H1 (cell line): ENCODE measurements around the gene DHRS7C. TPM values are rescaled to one million over a fixed set of nuclear protein-coding genes. Genes with fewer than 3 reads are reported as not detected.

Experiments
- CTCF ChIA-PET: fragments of 300-600 bp; sonication (Branson Sonifier 250); formaldehyde crosslinking; loops from one replicate; lab custom pipeline; 2021; ENCODE audit not compliant: partially characterized antibody; lab: Charles Lee
- POLR2A ChIA-PET: fragments of 300-600 bp; sonication (Branson Sonifier 250); formaldehyde crosslinking; loops from one replicate; lab custom pipeline; 2021; ENCODE audit warnings: inconsistent platforms; ENCODE audit not compliant: partially characterized antibody; lab: Charles Lee
- DNase-seq, 2 experiments: peaks; one replicate each; pipeline versions ENCODE4 v3.0.0 to v3.0.0-alpha.2; 2010 to 2022; ENCODE audit warnings: low spot score in 2 of 2, low read depth in 1 of 2, mixed read lengths in 1 of 2
- FAIRE-seq: peaks from 2 replicates; lab custom pipeline; 2011; peaks lifted over from hg19 to GRCh38; lab: Jason Lieb, UNC
- H2AFZ ChIP-seq: 2 replicates; pipeline ENCODE4 v1.8.1; 2012; ENCODE audit warnings: low read length, inconsistent platforms
- H2AK5ac ChIP-seq: 2 replicates; pipeline ENCODE4 v1.6.1; 2013; ENCODE audit warnings: low read depth, low read length
- H2BK120ac ChIP-seq: replicated peaks from 2 replicates; pipeline ENCODE3; 2013; ENCODE audit warnings: low read depth, low read length, inconsistent platforms
- H2BK12ac ChIP-seq: 2 replicates; pipeline ENCODE4 v1.6.1; 2013; ENCODE audit warnings: low read depth, low read length
- H2BK15ac ChIP-seq: 2 replicates; pipeline ENCODE4 v1.6.1; 2013; ENCODE audit warnings: low read length
- H2BK20ac ChIP-seq: 2 replicates; pipeline ENCODE4 v1.6.1; 2013; ENCODE audit warnings: low read length
- H2BK5ac ChIP-seq: 2 replicates; pipeline ENCODE4 v1.6.1; 2013; ENCODE audit warnings: low read depth, low read length
- H3K14ac ChIP-seq: 2 replicates; pipeline ENCODE4 v1.6.1; 2013; ENCODE audit warnings: inconsistent platforms; ENCODE audit not compliant: insufficient read length
- H3K18ac ChIP-seq: 2 replicates; pipeline ENCODE4 v1.6.1; 2013; ENCODE audit warnings: low read length; ENCODE audit errors: extremely low read depth
- H3K23ac ChIP-seq: 2 replicates; pipeline ENCODE4 v1.6.1; 2013; ENCODE audit warnings: inconsistent platforms; ENCODE audit not compliant: insufficient read length
- H3K23me2 ChIP-seq: 2 replicates; pipeline ENCODE4 v1.6.1; 2013; ENCODE audit warnings: low read depth, low read length
- H3K27ac ChIP-seq: 2 replicates; pipeline ENCODE4 v1.6.1; 2011; ENCODE audit warnings: low read depth, low read length, inconsistent platforms
- H3K27me3 ChIP-seq, 4 experiments: replicated peaks in 1 of 4; 1 replicate in 1 of 4; 2 replicates in 3 of 4; pipeline versions ENCODE4 v1.6.1 to v1.8.1; 2011 to 2013; ENCODE audit warnings: low read length in 3 of 4, mild to moderate bottlenecking in 3 of 4, inconsistent platforms in 2 of 4, mixed read lengths in 2 of 4, moderate library complexity in 1 of 4; ENCODE audit not compliant: control insufficient read depth in 3 of 4, insufficient read depth in 3 of 4; ENCODE audit errors: extremely low read depth in 1 of 4
- H3K36me3 ChIP-seq, 4 experiments: 2 replicates each; pipeline versions ENCODE4 v1.6.1 to v1.8.1; 2011 to 2013; ENCODE audit warnings: mild to moderate bottlenecking in 4 of 4, low read length in 3 of 4, moderate library complexity in 2 of 4, control low read depth in 1 of 4, inconsistent platforms in 1 of 4; ENCODE audit not compliant: insufficient read depth in 4 of 4, control insufficient read depth in 2 of 4
- H3K4ac ChIP-seq: replicated peaks from 2 replicates; pipeline ENCODE3; 2013; ENCODE audit warnings: low read length, low read depth, mixed read lengths, inconsistent platforms; ENCODE audit not compliant: insufficient read length
- H3K4me1 ChIP-seq, 4 experiments: replicated peaks in 1 of 4; 1 replicate in 1 of 4; 2 replicates in 3 of 4; pipeline versions ENCODE4 v1.6.1 to v1.8.1; 2011 to 2013; ENCODE audit warnings: low read length in 3 of 4, inconsistent platforms in 2 of 4, mixed read lengths in 1 of 4; ENCODE audit not compliant: insufficient read depth in 4 of 4, control insufficient read depth in 3 of 4
- H3K4me2 ChIP-seq, 2 experiments: 2 replicates each; pipeline versions ENCODE4 v1.6.1 to v1.8.1; 2011 to 2013; ENCODE audit warnings: low read depth in 2 of 2, low read length in 2 of 2, control low read depth in 1 of 2, inconsistent platforms in 1 of 2, mild to moderate bottlenecking in 1 of 2; ENCODE audit not compliant: insufficient read depth in 1 of 2
- H3K4me3 ChIP-seq, 4 experiments: fragments of 200-600, 300-600 bp in 1 of 4; sonication (generic), shearing (Covaris generic), sonication (Bioruptor Twin) in 1 of 4; 2 replicates each; pipeline versions ENCODE4 v1.5.1 to v1.8.1; 2011 to 2016; ENCODE audit warnings: low read length in 4 of 4, low read depth in 3 of 4, control low read depth in 2 of 4, inconsistent platforms in 2 of 4, mild to moderate bottlenecking in 2 of 4, mixed read lengths in 1 of 4, moderate library complexity in 1 of 4; ENCODE audit not compliant: insufficient read depth in 2 of 4; ENCODE audit errors: extremely low read depth in 1 of 4
- H3K56ac ChIP-seq: replicated peaks from 2 replicates; pipeline ENCODE3; 2013; ENCODE audit warnings: low read depth, mild to moderate bottlenecking, mixed read lengths, low read length, inconsistent platforms; ENCODE audit not compliant: insufficient read length
- H3K79me1 ChIP-seq: 2 replicates; pipeline ENCODE4 v1.6.1; 2013; ENCODE audit warnings: low read depth, low read length, control low read depth
- H3K79me2 ChIP-seq, 2 experiments: 2 replicates each; pipeline versions ENCODE4 v1.6.1 to v1.8.1; 2012 to 2013; ENCODE audit warnings: low read length in 2 of 2, mild to moderate bottlenecking in 2 of 2, inconsistent platforms in 1 of 2; ENCODE audit not compliant: insufficient read depth in 2 of 2, control insufficient read depth in 1 of 2
- H3K9ac ChIP-seq, 4 experiments: replicated peaks in 1 of 4; 1 replicate in 1 of 4; 2 replicates in 3 of 4; pipeline versions ENCODE4 v1.6.1 to v1.8.1; 2011 to 2013; ENCODE audit warnings: low read depth in 3 of 4, low read length in 3 of 4, control low read depth in 2 of 4, mild to moderate bottlenecking in 2 of 4, moderate library complexity in 2 of 4, inconsistent platforms in 1 of 4; ENCODE audit errors: extremely low read depth in 1 of 4
- H3K9me3 ChIP-seq, 2 experiments: 2 replicates each; pipeline versions ENCODE4 v1.6.1 to v1.8.1; 2012 to 2013; ENCODE audit warnings: mild to moderate bottlenecking in 2 of 2, moderate library complexity in 2 of 2, control low read depth in 1 of 2, inconsistent platforms in 1 of 2, low read depth in 1 of 2, low read length in 1 of 2, mixed read lengths in 1 of 2; ENCODE audit not compliant: insufficient read depth in 2 of 2
- H4K20me1 ChIP-seq, 2 experiments: replicated peaks in 1 of 2; 2 replicates each; pipeline versions ENCODE3 to v1.8.1; 2011 to 2013; ENCODE audit warnings: inconsistent platforms in 2 of 2, low read length in 2 of 2, mild to moderate bottlenecking in 1 of 2; ENCODE audit not compliant: insufficient read depth in 2 of 2, control insufficient read depth in 1 of 2
- H4K5ac ChIP-seq: 2 replicates; pipeline ENCODE4 v1.6.1; 2013; ENCODE audit warnings: low read length, low read depth, mixed read lengths, inconsistent platforms; ENCODE audit not compliant: insufficient read length
- H4K8ac ChIP-seq: 2 replicates; pipeline ENCODE4 v1.8.0; 2013; ENCODE audit warnings: mild to moderate bottlenecking, moderate library complexity, low read length, inconsistent platforms; ENCODE audit not compliant: insufficient read depth; ENCODE audit errors: extremely low read depth
- H4K91ac ChIP-seq: replicated peaks from 2 replicates; pipeline ENCODE3; 2013; ENCODE audit warnings: low read length, mixed read lengths, inconsistent platforms; ENCODE audit not compliant: insufficient read length
- ATF3 ChIP-seq: IDR thresholded peaks from 2 replicates; pipeline ENCODE4 v1.6.1; 2011; ENCODE audit warnings: low read depth, mild to moderate bottlenecking, low read length; ENCODE audit not compliant: insufficient read depth
- BCL11A ChIP-seq, 2 experiments: IDR thresholded peaks; one replicate each; pipeline ENCODE4 v1.6.1; 2011; ENCODE audit warnings: low read depth in 2 of 2, low read length in 2 of 2, mild to moderate bottlenecking in 2 of 2
- CTBP2 ChIP-seq: IDR thresholded peaks from 2 replicates; pipeline ENCODE4 v1.7.0; 2011; ENCODE audit warnings: borderline replicate concordance, mild to moderate bottlenecking, moderate library complexity, mixed read lengths, low read length; ENCODE audit not compliant: insufficient read depth, insufficient read length
- EGR1 ChIP-seq: IDR thresholded peaks from 2 replicates; pipeline ENCODE4 v1.6.1; 2011; ENCODE audit warnings: low read depth, low read length, borderline replicate concordance
- EP300 ChIP-seq, 2 experiments: IDR thresholded peaks; 1 replicate in 1 of 2; 2 replicates in 1 of 2; pipeline ENCODE4 v1.6.1; 2011 to 2012; ENCODE audit warnings: low read depth in 2 of 2, low read length in 2 of 2, mild to moderate bottlenecking in 2 of 2, borderline replicate concordance in 1 of 2, inconsistent platforms in 1 of 2, moderate library complexity in 1 of 2
- KDM5A ChIP-seq: fragments of 200-600 bp; IDR thresholded peaks from 2 replicates; pipeline ENCODE4 v1.7.1; 2012; ENCODE audit warnings: mild to moderate bottlenecking, low read length, inconsistent platforms, mixed read lengths
- NRF1 ChIP-seq: IDR thresholded peaks from 2 replicates; pipeline ENCODE4 v1.6.1; 2011; ENCODE audit warnings: mild to moderate bottlenecking, low read depth, low read length, improper control_type of control experiment
- POU5F1 ChIP-seq: IDR thresholded peaks from 2 replicates; pipeline ENCODE4 v1.6.1; 2011; ENCODE audit warnings: low read depth, mild to moderate bottlenecking, low read length, moderate library complexity
- SIX5 ChIP-seq: IDR thresholded peaks from 2 replicates; pipeline ENCODE4 v1.6.1; 2011; ENCODE audit warnings: mild to moderate bottlenecking, low read depth, low read length
- SP4 ChIP-seq: IDR thresholded peaks from 2 replicates; pipeline ENCODE4 v1.6.1; 2012; ENCODE audit warnings: low read length, inconsistent platforms
- SRF ChIP-seq: IDR thresholded peaks from 2 replicates; pipeline ENCODE4 v1.6.1; 2011; ENCODE audit warnings: mild to moderate bottlenecking, low read depth, low read length, moderate library complexity
- SUZ12 ChIP-seq: fragments of 200-600 bp; sonication (generic); IDR thresholded peaks from 2 replicates; pipeline ENCODE4 v1.6.1; 2012; ENCODE audit warnings: mild to moderate bottlenecking, inconsistent platforms, low read length, moderate library complexity, mixed read lengths
- TAF7 ChIP-seq: optimal IDR thresholded peaks from 2 replicates; pipeline ENCODE3; 2011; ENCODE audit warnings: low read depth, mild to moderate bottlenecking, inconsistent platforms, low read length, moderate library complexity, borderline replicate concordance
- WGBS, 2 experiments: shearing (Covaris generic) in 1 of 2; methylation state at CpG; one replicate each; pipeline versions ENCODE4 v1.1.6 to v1.1.7; 2013 to 2015; ENCODE audit warnings: low lambda C conversion rate in 2 of 2, mixed read lengths in 2 of 2, inconsistent platforms in 1 of 2, low coverage in 1 of 2, missing lambda C conversion rate in 1 of 2; ENCODE audit not compliant: insufficient replicate concordance in 2 of 2, insufficient coverage in 1 of 2, insufficient read length in 1 of 2; ENCODE audit errors: extremely low coverage in 1 of 2, missing lambda C conversion rate in 1 of 2; 5-methylcytosine and 5-hydroxymethylcytosine counted together
- polyA plus RNA-seq, 7 experiments: library from polyadenylated mRNA; depleted of rRNA in 3 of 7; stranded (reverse) in 5 of 7; unstranded in 2 of 7; fragments of >200 nt in 5 of 7; fragments of 200-250 nt in 2 of 7; gene quantifications; 1 replicate in 5 of 7; 2 replicates in 1 of 7; 4 replicates in 1 of 7; pipeline versions ENCODE4 v1.2.1 to v1.2.3, GENCODE V29; 2011 to 2013; ENCODE audit warnings: missing spikeins in 2 of 7, mixed read lengths in 2 of 7
- total RNA-seq: library from RNA; stranded (reverse); fragmentation: NEBNext Ultra II Directional; extraction: Animal tissue kit (Norgen Biotek cat#: 25700); gene quantifications from 2 replicates; pipeline ENCODE4 v1.2.1, GENCODE V29; 2021

DHRS7C gene
- total and polyA plus RNA-seq, 2 of the 8 experiments (the other 6 are each of a cell fraction or from before 2014, with no cell fraction given), result not detected

GRCh38 chr17:9788601-9789000, 2.8 kb downstream of the DHRS7C start:
- WGBS, 2 experiments, result 89% methylated on average over 8 of the region's 8 CpGs; no CpG with 5 or more reads in 1 of the 2 experiments
- Histone ChIP-seq H2BK15ac (no peak overlapping the region), H2AFZ (no peak overlapping the region), H3K4me2 (no peak overlapping the region), H3K9me3 (no peaks in the 10 kb centered on the region), H3K4ac (no peak overlapping the region), H2AK5ac (no peak overlapping the region), H3K79me2 (no peaks in the 10 kb centered on the region), H3K18ac (no peak overlapping the region), H3K14ac (no peak overlapping the region), H3K9ac (no peak overlapping the region), H4K5ac (no peak overlapping the region), H3K23ac (no peak overlapping the region), H3K79me1 (no peaks in the 10 kb centered on the region), H2BK20ac (no peak overlapping the region), H4K8ac (no peak overlapping the region), H2BK120ac (no peak overlapping the region), H2BK12ac (no peak overlapping the region), H4K20me1 (no peaks in the 10 kb centered on the region), H3K27me3 (no peaks in the 10 kb centered on the region), H3K36me3 (no peaks in the 10 kb centered on the region), H3K23me2 (no peaks in the 10 kb centered on the region; the same call in 1 of the 2 replicates), H3K27ac (no peak overlapping the region), H2BK5ac (no peak overlapping the region), H3K4me1 (no peaks in the 10 kb centered on the region), H3K56ac (no peak overlapping the region), H3K4me3 (no peak overlapping the region), H4K91ac (no peak overlapping the region)
- no peak for FAIRE-seq
- no peak for DNase-seq
- CTCF ChIA-PET, result interaction anchor here (1.3 to 1.5 kb wide), 3 partner anchors 17 to 34 kb away, joined by 3 to 4 read pairs (median 3); no protein-coding TSS in a partner anchor
- POLR2A ChIA-PET, result no interaction called here
- no peak for TF ChIP-seq SP4
- TF ChIP-seq ATF3, result no peak
- no peak for TF ChIP-seq KDM5A
- TF ChIP-seq CTBP2, result no peak
- no peak for TF ChIP-seq EGR1
- TF ChIP-seq TAF7, result no peak
- no peak for TF ChIP-seq SRF
- TF ChIP-seq BCL11A (IDR thresholded peaks at IDR 0.05; ENCODE audit: low read depth in 2 of 2, low read length in 2 of 2), result no peak
- TF ChIP-seq SIX5, result no peak
- TF ChIP-seq NRF1, result no peak
- TF ChIP-seq EP300 (IDR thresholded peaks at IDR 0.05; ENCODE audit: borderline replicate concordance in 1 of 2, low read depth in 2 of 2, low read length in 2 of 2), result no peak
- no peak for TF ChIP-seq POU5F1
- TF ChIP-seq SUZ12, result no peak
